DND-41 (cell line): ENCODE results near the gene KRCC1.

Experiments used
- ATAC-seq: fragments of 200-7000 bp; cut with Tn5 transposase; 3 replicates; pipeline ENCODE4 v1.9.1; 2021; ENCODE audit warnings: low read depth; ENCODE audit not compliant: insufficient read depth
- DNase-seq: peaks from one replicate; pipeline ENCODE4 v3.0.0-alpha.2; 2020
- H2AFZ ChIP-seq: 2 replicates; pipeline ENCODE4 v1.6.0; 2012; ENCODE audit warnings: low read depth, low read length
- H3K27ac ChIP-seq: 2 replicates; pipeline ENCODE4 v1.5.1; 2012; ENCODE audit warnings: low read length, inconsistent platforms
- H3K27me3 ChIP-seq: fragments of 200-600 bp; sonication (generic); 2 replicates; pipeline ENCODE4 v1.6.0; 2012; ENCODE audit warnings: low read length, mild to moderate bottlenecking, inconsistent platforms; ENCODE audit not compliant: insufficient read depth, poor library complexity
- H3K36me3 ChIP-seq: 2 replicates; pipeline ENCODE4 v1.5.1; 2012; ENCODE audit warnings: low read length, inconsistent platforms; ENCODE audit not compliant: insufficient read depth
- H3K4me1 ChIP-seq: 2 replicates; pipeline ENCODE4 v1.5.1; 2012; ENCODE audit warnings: mild to moderate bottlenecking, low read length; ENCODE audit not compliant: insufficient read depth
- H3K4me2 ChIP-seq: 2 replicates; pipeline ENCODE4 v1.6.0; 2012; ENCODE audit warnings: mild to moderate bottlenecking, moderate library complexity, low read length, inconsistent platforms; ENCODE audit not compliant: insufficient read depth
- H3K4me3 ChIP-seq, 2 experiments: fragments of 200-600 bp in 1 of 2; shearing (Covaris generic) in 1 of 2; 2 replicates each; pipeline ENCODE4 v1.5.1; 2012 to 2016; ENCODE audit warnings: inconsistent platforms in 2 of 2, low read length in 2 of 2, mild to moderate bottlenecking in 2 of 2, low read depth in 1 of 2, moderate library complexity in 1 of 2
- H3K79me2 ChIP-seq: 2 replicates; pipeline ENCODE4 v1.6.0; 2012; ENCODE audit warnings: low read length, inconsistent platforms; ENCODE audit not compliant: insufficient read depth
- H3K9ac ChIP-seq: 2 replicates; pipeline ENCODE4 v1.6.0; 2012; ENCODE audit warnings: low read depth, mild to moderate bottlenecking, inconsistent platforms, low read length, moderate library complexity
- H3K9me3 ChIP-seq: 2 replicates; pipeline ENCODE4 v1.5.1; 2012; ENCODE audit warnings: low read length, moderate library complexity, mild to moderate bottlenecking, inconsistent platforms; ENCODE audit not compliant: insufficient read depth, severe bottlenecking
- H4K20me1 ChIP-seq: 2 replicates; pipeline ENCODE4 v1.6.0; 2012; ENCODE audit warnings: low read length; ENCODE audit not compliant: insufficient read depth
- CTCF ChIP-seq: IDR thresholded peaks from 2 replicates; pipeline ENCODE4 v1.5.1; 2012; ENCODE audit warnings: borderline replicate concordance, low read length, moderate library complexity, mild to moderate bottlenecking; ENCODE audit not compliant: poor library complexity, severe bottlenecking; ENCODE audit errors: extremely low read depth
- EZH2 ChIP-seq: IDR thresholded peaks from 3 replicates; pipeline ENCODE4 v1.6.1; 2012; ENCODE audit warnings: borderline replicate concordance, low read depth, mild to moderate bottlenecking, moderate library complexity, low read length, inconsistent platforms; ENCODE audit not compliant: severe bottlenecking

KRCC1 gene

GRCh38 chr2:88010136-88010535 lies 45.4 kb downstream of the KRCC1 start:
- H2AFZ ChIP-seq = no peak overlapping the region
- no peak for ATAC-seq
- no peak for TF ChIP-seq CTCF
- TF ChIP-seq EZH2 = no peak

GRCh38 chr2:88006912-88007439 lies 48.6 kb downstream of the KRCC1 start:
- H3K4me1 ChIP-seq = peaks cover 2% of the 10 kb centered on the region; the same call in 1 of the 2 replicates
- no peaks in the 10 kb centered on the region for H3K9me3 ChIP-seq
- no peaks in the 10 kb centered on the region for H3K79me2 ChIP-seq
- H3K4me3 ChIP-seq = no peak overlapping the region
- ATAC-seq (no peak), DNase-seq (no peak)
- H3K27ac ChIP-seq = no peak overlapping the region
- no peak overlapping the region for H2AFZ ChIP-seq
- H3K9ac ChIP-seq = no peak overlapping the region
- no peak overlapping the region for H3K4me2 ChIP-seq
- TF ChIP-seq EZH2 (no peak), CTCF (no peak)
- H4K20me1 ChIP-seq = no peaks in the 10 kb centered on the region
- H3K36me3 ChIP-seq = no peaks in the 10 kb centered on the region
- H3K27me3 ChIP-seq = no peaks in the 10 kb centered on the region

More at GRCh38 chr2:88010136-88010535, 45.4 kb downstream of the KRCC1 start:
- Histone ChIP-seq H3K27ac (no peak overlapping the region), H3K36me3 (no peaks in the 10 kb centered on the region), H3K9ac (no peak overlapping the region), H3K27me3 (no peaks in the 10 kb centered on the region), H3K9me3 (no peaks in the 10 kb centered on the region), H3K79me2 (no peaks in the 10 kb centered on the region), H4K20me1 (no peaks in the 10 kb centered on the region), H3K4me2 (no peak overlapping the region), H3K4me3 (no peak overlapping the region), H3K4me1 (no peaks in the 10 kb centered on the region)
- no peak for DNase-seq

- H3K9me3 ChIP-seq = no peaks in the 10 kb centered on the region
- no peak for ATAC-seq
- H3K27ac ChIP-seq = no peak overlapping the region
- no peak overlapping the region for H3K4me2 ChIP-seq
- H3K9ac ChIP-seq = no peak overlapping the region
- no peaks in the 10 kb centered on the region for H3K36me3 ChIP-seq
- no peak overlapping the region for H3K4me3 ChIP-seq
- no peaks in the 10 kb centered on the region for H3K27me3 ChIP-seq
- no peak overlapping the region for H2AFZ ChIP-seq
- no peaks in the 10 kb centered on the region for H4K20me1 ChIP-seq
- H3K4me1 ChIP-seq = peaks cover 9% of the 10 kb centered on the region
- no peaks in the 10 kb centered on the region for H3K79me2 ChIP-seq
- DNase-seq = no peak
- TF ChIP-seq EZH2 (no peak), CTCF (no peak)
These were observed 49.8 kb downstream of the KRCC1 start for GRCh38 chr2:88005776-88006175.
